IPS DF 4.7 (cell line): ENCODE results near the gene APLP2.
A peak's percentile ranks its signal among the peaks of the same experiment; 100 is the strongest.

Experiments
- DNase-seq: peaks from one replicate; pipeline ENCODE4 v3.0.0-alpha.2; 2013; ENCODE audit warnings: low spot score; ENCODE audit errors: extremely low read depth

APLP2 gene

DNA sequence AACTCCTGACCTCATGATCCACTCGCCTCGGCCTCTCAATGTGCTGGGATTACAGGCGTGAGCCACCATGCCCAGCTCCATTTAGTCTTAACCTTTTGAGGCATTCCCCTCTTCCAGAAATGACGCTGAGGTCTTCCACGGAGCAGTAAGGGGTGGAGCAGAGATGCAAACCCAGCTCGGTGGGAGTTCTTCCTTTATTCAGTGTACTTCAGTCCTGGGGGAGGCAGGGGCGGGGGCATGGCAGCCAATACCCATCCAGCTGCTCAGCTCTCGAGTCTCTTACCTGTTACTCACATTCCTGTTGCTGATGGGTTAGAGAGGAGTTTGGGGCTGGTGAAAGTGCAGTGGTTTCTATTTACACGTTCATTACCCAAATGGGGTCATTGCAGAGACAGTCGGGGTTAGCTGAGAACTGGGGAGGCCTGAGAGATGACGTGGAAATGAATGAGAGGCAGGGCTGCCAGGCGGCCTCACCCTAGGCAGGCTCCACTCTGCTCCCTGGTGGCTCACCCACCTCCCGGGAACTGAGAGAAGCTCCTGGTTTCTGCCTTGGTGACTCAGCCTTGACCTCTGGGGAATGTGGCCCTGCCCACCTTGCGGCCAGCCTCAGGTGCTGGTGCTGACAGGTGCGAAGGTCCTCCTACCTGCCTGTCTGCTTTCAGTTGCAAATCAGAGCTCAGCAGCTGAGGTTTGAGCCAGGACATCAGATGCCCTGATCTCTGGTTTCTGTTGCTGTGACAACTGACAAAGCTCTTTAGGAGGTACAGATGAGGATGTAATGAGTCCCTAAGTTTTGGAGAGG, 76.5 kb downstream of the APLP2 start:
- peak; percentile 80 for DNase-seq

DNA sequence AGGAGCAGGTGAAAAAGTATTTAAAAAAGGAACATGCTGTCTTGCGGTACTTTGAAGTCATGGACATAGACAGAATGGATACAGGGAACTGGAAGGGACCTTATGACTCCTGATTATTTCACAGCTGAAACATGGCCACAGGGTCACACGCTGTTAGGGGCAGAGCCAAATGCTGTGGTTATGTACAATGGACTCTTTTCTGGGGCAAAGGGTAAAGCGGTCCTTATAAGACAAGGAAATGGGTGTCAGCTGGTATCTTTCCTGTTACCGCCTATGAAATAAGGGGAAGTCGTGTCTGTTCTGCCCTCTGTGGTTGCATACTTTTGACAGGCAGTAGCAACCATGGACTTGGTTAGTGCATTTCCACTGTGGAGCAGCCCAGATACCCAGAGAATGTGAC, 77.1 kb downstream of the APLP2 start:
- DNase-seq = no peak

DNA sequence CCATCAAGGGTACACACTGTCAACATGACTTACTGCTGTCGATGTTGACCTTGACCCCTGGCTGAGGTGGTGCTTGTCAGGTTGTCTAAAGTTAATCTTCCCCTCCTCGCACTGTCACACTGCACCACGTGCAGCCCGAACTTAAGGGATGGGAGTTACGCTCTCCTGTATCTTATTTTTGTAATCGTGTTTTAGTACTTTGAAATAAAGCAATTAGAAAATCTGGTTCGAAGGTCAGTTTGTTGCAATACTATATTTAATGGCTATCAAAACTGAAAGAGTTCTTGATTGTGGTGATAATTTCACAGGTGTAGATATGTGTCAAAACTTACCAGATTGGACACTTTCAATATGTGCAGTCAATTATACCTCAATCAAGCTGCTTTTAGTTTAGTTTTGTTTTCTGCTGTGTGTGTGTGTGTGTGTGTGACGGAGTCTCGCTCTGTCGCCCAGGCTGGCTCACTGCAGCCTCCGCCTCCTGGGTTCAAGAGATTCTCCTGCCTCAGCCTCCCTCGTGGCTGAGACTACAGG, 79.2 kb downstream of the APLP2 start:
- DNase-seq = no peak

DNA sequence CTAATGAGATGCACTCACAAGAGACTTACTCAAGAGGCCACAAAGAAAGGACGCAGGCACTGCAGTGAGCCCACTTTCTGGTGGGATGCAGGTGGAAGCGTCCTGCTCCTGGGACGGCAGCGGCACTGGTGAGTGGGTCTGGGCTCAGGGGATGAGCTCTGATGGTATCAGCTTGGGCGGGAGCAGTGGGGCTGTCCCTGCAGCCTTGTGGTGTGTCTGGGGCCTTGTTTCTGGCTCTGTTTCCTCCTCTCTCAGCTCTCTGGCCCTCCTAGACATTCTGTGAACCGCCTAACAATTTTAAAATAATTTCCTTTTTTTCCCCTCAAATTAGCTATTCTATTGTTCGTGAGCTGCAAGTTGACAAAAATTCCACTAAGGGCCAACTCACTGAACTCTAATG, 81.1 kb downstream of the APLP2 start:
- DNase-seq = no peak

DNA sequence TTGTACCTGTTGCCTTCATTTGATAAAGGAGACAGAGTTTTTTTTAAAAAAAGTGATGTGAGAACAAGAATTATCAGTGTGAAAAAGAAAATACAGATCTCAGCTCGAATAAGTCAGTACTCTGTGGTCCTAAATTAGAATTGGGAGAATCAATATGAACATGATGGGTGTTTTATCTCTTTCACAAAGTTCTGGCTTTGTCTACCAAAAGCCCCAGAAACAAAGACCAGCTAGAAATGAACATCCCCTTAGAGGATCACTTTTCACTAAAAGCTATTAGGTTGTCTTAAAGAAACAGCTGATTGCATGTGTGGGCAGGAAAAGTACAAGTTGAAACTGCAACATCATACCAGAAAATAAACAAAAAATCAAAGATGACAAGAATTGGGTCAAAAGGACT, 81.5 kb downstream of the APLP2 start:
- no peak for DNase-seq

DNA sequence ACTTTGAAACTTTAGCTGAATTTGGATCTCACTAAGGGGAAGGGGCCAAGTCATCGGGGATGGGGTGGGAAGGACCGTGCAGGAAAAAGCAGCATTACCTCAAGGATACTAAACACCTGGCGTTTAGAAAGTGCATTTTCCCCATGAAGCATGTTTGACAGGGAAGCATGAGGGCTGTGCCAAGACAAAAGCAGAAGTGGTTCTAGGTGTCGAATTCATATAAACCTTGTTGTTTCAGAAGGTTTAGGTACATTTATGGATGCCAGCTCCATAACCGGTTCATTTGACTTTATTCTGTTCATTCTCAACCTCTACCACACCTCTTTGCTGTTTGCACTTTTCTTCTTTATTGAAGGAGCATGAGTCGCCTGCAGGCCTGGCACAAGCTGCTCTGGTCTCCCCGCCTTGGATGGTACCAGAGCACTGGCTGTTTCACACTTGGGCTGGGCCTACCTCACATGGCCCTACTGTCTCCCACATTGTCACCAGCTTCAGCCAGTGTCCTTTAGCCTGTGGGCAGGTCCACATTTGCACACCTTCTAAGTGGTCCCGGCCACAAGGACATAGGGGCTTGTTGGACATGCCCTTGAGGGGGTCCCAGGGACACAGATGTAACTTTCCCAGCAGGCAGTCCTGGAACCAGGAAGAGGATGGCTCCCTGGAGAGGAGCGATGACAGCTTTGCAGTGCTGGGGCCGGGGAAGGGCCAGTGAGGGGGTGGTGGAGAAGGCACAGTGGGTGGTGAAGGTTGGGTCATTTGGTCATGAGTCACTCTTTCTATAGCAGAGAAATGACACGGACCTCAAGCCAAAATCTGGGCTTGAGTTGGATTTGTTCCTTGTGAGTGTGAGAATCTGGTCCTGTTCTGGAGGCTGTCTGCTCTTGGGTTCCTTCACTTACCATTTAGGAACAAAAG, 86.7 kb downstream of the APLP2 start:
- DNase-seq = no peak

DNA sequence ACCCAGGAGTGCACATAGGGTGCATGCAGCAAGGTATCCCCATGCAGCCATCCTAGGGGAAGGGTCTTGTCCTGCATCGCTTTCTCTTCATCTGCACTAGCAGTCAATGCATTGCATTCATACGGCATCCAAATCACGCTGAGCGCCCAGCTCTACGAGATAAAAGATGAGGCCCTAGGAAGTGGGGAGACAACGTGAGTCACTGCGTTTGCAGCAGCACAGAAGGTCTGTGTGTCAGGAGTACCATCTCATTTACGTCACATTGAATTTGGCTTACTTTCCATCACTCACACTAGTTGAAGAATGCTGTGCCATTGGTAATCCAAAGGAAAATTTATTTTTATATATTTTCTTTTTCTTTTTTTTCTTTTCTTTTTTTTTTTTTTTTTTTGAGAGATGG, 87.4 kb downstream of the APLP2 start:
- DNase-seq = no peak

DNA sequence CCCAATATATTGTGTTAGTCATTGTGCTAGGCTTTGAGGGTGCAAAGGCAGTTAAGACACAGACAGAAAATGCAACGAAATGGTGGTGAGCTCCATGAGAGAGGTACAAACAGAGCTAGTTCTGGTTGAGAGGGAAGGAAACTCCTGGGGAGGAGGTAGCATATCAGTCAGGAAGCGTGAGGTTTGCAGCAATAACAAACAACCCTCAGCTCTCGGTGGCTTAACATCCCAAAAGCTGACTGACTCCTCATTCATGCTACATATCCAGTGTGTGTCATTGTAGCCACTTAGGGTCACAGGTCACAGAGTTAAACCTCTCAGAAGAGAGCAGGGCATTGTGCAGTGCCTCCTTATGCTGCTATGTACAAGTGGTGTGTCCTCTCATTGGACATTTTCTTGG, 88.1 kb downstream of the APLP2 start:
- no peak for DNase-seq

DNA sequence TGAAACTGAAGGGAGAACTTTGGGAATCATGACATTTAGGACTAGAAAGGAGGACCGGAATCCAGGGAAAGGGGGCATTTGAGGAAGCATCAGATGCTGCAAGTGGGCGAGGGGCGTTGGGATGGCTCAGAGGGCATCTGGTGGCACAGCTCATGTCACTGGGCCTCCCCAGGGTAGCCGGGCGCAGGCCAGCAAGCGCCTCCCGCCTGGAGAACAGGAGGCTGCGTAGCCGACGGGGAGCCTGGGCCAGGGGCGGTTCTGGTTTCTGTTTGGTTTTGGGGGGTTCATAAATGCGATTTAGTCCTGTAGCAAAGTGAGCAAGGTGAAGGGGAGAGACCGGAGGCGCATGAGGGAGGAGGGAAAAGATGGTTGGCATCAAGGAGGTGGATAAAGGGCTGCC, 89.4 kb downstream of the APLP2 start:
- no peak for DNase-seq

DNA sequence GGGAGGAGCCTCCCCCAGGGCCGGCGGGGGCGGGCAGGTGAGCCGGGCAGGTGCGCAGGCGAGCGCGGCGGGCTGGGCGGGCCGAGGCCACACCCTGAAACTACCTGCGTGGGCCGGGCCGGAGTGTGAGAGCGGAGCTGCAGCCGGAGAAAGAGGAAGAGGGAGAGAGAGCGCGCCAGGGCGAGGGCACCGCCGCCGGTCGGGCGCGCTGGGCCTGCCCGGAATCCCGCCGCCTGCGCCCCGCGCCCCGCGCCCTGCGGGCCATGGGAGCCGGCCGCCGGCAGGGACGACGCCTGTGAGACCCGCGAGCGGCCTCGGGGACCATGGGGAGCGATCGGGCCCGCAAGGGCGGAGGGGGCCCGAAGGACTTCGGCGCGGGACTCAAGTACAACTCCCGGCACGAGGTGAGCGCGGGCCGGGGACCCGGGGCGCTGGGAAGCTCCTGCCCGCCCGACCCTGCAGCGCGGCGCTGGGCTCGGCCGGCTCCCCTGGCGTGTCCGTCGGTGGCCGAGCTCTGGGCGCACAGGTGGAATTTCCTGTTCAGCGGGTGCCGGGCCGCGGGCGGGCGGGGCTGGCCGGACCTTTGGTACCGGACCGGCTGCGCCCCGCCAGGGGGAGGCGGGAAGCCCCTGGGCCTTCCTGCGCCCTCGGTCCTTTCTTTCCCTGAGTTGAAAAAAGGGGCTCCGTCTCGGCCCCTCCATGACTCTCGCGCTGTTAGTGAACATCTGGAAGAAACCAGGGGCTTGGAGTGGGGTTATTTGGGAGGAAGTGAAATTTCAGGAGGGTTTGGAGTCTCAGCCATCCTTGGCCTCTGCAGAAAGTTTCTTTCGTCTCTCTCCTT, 90.2 kb downstream of the APLP2 start, which contains the start of gene ST14:
Gene ST14 (plus strand): TSS at position 126 of the 841 bp plus-strand sequence. CDS start 198 bp downstream, at position 324.
- DNase-seq = no peak

DNA sequence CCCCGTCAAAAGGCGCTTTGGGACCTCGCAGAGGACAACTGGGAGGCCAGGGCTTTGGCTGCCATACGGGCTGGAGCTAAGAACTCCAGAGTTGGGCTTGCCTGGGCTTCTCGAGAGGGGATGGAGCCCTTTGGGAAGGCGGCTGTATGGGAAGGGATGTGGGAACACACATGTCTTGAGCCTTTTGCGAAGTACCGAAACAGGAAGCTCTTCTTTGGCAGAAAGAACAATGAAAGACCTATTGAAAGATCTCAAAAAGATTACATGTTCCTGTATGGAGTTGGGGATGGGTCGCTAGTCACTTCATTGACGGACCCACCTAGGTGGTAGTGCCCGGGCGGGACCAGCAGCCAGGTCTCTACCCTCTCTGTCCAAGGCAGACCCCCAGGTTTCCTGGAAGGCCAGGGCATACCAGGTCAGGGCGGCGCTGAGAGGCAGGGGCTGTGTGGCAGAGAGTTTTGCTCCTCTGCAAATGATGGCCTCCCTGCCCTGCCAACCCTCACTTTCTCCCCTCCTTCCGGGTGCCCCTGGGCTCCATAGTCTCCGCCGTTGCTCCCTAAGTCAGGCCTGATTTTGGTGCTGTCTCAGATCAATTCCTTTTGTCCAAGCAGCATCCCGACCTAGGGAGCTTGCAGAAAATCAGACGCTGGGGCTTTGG, 90.9 kb downstream of the APLP2 start:
- DNase-seq = no peak

DNA sequence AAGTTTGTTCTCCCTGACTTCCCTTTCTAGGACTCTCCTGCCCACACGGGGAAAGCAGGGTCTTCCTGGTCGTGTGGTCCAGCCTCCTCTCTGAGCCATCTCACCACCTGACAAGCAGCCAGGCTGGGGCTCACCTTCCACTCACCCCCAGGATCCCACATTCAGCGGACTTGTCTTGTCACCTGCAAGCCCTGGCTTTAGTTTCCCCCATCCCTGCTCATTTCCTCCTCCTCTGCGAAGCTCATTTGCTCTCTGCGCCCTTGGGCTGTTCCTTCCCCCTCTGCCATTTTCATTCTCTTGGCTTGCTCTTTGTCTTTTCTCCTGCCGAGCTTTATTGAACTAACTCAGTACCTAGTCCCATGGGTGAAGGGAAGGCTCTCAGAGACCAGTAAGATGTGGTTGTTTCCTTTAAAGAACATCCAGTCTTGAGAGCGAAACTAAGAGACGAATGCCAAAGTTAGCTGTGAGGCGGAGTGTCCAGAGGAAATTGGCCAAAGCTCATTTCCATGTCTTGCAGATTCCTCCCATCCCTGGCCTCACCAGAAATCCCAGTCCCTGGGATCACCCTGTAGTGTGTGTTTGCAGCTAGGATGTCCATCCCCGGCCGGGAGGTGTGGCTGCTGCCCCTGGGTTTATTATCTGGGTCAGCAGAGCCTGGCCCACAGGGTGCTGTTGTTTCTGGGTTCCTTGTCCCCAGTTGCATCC, 91.9 kb downstream of the APLP2 start:
- no peak for DNase-seq

DNA sequence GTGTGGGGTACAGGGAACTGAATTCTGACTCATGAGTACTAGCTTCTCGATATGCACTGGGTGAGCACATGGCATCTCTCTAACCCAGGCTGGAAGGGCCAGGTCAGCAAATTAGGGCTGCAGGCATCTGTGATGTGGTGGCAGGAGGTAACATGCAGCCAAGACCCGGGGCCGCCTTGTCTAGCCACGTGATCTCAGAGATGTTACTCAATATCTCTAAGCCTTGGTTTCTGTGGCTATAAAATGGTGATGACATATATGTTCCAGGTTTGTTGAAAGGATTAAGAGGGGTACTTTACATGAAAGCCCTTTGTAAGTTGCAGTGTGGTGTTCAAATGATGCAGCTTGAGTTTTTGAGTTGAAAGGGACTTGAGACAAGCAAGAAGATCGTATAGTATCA, 93.0 kb downstream of the APLP2 start:
- no peak for DNase-seq

DNA sequence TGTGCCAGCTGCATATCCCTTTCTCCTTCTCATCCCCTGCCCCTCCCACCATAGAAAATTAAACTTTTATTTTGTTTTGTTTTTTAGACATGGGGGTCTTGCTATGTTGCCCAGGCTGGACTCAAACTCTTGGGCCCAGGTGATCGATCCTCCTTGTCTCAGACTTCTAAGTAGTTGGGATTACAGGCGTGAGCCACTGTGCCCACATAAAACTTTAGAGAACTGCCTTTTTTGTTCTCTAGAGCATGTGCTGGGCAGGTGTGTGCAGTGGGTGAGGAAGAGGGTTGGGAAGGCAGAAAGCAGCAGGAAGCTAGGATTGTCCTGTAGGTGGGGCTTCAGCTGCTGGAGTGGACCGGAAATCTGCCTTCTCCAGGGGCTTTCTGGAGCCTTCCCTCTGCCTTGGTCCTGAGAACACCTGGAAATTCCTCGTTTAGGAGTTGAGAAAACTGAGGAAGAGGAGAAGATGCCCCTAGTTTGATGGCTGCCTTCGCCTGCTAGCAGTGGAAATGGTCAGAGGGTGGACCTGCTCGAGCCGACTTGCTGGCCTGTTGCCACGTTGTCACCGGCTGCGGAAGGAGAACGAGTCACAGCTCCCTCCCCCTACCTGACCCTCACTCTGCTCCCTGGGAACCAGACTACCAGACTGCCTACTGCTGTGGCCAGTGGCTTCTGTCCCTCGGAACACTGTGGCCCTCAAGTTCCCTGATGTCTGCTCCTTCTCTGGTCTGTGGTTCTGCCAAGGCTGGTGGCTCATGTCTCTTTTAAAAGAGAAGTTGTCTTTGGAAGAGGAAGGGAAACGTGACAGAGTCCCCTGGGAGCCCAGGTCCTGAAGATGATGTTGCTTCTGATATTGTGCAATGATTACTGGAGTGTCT, 93.9 kb downstream of the APLP2 start:
- no peak for DNase-seq

DNA sequence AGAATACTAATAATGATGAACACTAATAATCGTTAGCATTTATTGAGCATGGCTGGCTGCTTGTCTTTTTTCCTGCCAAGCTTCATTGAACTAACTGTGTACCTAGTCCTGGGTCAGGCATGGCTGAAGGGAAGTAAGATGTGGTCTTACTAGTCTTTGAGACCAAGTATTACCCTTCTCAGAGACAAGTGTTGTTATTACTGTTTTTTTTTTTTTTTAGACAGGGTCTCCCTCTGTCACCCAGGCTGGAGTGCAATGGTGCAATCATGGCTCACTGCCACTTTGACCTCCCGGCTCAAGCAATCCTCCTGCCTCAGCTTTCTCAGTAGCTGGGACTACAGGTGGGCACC, 94.5 kb downstream of the APLP2 start:
- no peak for DNase-seq

DNA sequence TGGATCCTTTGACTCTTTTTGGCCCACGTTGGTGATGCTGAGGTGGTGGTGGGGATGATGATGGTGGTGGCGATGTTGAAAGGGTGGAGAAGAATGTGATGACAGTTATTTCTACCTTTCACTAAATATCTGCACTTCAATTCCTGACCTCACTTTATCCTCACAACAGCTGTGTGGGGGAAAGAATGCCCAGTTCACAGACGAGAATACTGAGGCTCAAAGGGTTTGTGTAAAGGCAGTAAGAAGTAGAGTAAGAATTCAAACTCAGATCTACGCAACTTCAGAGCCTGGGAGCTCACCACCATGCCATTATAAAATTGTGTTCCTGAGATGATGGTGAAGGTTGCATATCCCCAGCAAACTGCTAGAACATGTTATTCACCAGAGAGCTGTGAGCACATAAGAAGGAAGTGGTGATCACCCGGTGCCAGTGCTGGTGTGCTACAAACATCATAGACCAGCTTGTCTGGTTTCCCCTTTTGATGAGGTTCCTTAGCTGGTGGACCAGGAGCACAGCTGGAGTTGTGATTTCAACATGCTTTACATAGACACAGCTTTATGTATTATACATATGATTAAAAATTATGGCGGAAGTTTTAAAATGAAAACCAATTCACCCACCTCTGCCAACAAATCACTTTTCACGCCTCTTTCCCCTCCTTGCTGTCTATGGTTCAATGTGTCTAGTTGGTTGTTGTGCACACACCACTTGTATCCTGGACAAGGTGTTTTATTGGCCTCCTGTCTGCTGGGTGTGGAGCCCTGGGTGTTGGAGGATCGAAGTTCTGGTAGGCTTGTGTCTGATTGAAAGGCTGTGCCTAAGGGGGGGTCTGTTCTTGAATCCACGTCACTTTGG, 96.1 kb downstream of the APLP2 start:
- DNase-seq = no peak

DNA sequence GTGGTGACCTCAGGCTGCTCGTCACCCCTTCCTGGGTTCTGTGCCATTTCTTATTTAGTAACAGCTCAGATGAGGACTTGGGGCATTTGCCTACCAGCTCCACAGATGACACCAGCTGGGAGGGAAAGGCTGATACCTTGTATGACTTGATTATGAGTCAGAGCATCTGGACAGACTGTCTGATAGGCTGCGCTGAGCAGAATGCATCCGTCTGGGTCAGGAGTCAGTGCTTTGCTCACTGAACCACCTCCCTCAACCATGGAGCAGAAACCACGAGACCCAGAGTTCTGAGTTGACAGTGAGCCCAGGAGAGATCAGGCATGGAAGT, 96.7 kb downstream of the APLP2 start:
- DNase-seq = no peak

DNA sequence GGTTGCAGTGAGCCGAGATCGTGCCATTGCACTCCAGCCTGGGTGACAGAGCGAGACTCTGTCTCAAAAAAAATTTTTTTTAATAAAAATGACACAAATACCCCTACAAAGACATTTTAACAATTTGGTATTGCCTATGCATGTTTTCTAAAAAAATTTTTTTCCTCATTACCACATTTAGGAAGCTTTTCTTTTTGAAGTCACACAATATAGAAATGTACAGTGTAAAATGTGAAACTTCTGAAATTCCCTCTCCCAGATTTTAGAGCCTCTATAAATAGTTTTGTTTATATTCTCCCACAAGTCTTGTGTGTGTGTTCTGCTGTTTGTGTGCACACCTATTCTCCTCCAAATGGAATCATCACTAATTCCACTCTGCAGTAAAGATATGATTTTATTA, 97.5 kb downstream of the APLP2 start:
- no peak for DNase-seq

DNA sequence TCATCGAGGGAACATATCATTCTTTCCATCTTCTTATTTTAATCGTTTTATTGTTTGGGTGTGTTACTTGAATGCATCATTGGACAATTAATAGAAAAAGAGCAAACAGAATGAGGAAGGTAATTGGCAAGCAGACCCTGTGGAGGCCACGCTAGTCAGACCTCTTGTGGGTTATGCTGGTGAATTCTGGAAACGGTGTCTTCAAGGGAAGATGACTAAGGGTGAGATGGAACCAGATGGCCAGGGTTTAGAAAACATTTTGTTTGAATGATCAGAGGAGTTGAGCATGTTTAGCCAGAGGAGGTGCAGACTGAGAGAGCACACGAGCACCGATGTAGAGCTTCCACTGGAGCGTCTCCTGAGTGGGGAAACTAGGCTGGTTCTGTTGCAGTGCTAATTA, 98.4 kb downstream of the APLP2 start:
- DNase-seq = no peak
